Gastroesophageal sphincter (tissue), 3 donors: ENCODE results near the gene AGFG2.

Source experiments
- POLR2A ChIP-seq, 2 donors: fragments of 450-650 bp; IDR thresholded peaks; one replicate each; pipeline ENCODE4 v1.6.1; 2017; ENCODE audit warnings: antibody characterized with exemption in 2 of 2, mild to moderate bottlenecking in 2 of 2, moderate library complexity in 1 of 2
- POLR2AphosphoS5 ChIP-seq: sonication (generic); formaldehyde crosslinking; IDR thresholded peaks from one replicate; pipeline ENCODE4 v1.6.1; 2017; ENCODE audit warnings: antibody characterized with exemption
- TF ChIP-seq, protein P1 (sequence below), 4 experiments: fragments of 200-600 bp in 2 of 4; fragments of 450-650 bp in 2 of 4; sonication (generic) in 1 of 4; IDR thresholded peaks; one replicate each; pipeline ENCODE4 v1.5.1; 2017 to 2019; ENCODE audit warnings: antibody characterized with exemption in 4 of 4, mild to moderate bottlenecking in 2 of 4, moderate library complexity in 2 of 4

- TF ChIP-seq, protein P1, sequence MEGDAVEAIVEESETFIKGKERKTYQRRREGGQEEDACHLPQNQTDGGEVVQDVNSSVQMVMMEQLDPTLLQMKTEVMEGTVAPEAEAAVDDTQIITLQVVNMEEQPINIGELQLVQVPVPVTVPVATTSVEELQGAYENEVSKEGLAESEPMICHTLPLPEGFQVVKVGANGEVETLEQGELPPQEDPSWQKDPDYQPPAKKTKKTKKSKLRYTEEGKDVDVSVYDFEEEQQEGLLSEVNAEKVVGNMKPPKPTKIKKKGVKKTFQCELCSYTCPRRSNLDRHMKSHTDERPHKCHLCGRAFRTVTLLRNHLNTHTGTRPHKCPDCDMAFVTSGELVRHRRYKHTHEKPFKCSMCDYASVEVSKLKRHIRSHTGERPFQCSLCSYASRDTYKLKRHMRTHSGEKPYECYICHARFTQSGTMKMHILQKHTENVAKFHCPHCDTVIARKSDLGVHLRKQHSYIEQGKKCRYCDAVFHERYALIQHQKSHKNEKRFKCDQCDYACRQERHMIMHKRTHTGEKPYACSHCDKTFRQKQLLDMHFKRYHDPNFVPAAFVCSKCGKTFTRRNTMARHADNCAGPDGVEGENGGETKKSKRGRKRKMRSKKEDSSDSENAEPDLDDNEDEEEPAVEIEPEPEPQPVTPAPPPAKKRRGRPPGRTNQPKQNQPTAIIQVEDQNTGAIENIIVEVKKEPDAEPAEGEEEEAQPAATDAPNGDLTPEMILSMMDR (IDR thresholded peaks at IDR 0.05): no peak
- TF ChIP-seq POLR2A (IDR thresholded peaks at IDR 0.05) (no peak), POLR2AphosphoS5 (no peak)
Measured at GRCh38 chr7:100519580-100519979, 19.4 kb upstream of the AGFG2 start.
